Progenitor cell of endocrine pancreas (in vitro differentiated cells): ENCODE measurements around the gene FEN1. TPM values are rescaled to one million over a fixed set of nuclear protein-coding genes. Genes with fewer than 3 reads are reported as not detected.
A peak's percentile ranks its signal among the peaks of the same experiment; 100 is the strongest.

Experiments
- DNase-seq: peaks from one replicate; pipeline ENCODE4 v3.0.0; 2021; ENCODE audit warnings: low spot score; ENCODE audit not compliant: unreplicated experiment
- H3K27ac Mint-ChIP-seq: 2 replicates; pipeline ENCODE4 v1.8.0; 2021; ENCODE audit warnings: mild to moderate bottlenecking, moderate library complexity, mixed read lengths
- H3K27me3 Mint-ChIP-seq: 2 replicates; pipeline ENCODE4 v1.8.0; 2021; ENCODE audit warnings: mixed read lengths
- H3K36me3 Mint-ChIP-seq: 2 replicates; pipeline ENCODE4 v1.8.0; 2022; ENCODE audit warnings: mixed read lengths; ENCODE audit not compliant: insufficient read depth
- H3K4me1 Mint-ChIP-seq: 2 replicates; pipeline ENCODE4 v1.8.0; 2021; ENCODE audit warnings: low read depth, mixed read lengths
- H3K4me3 Mint-ChIP-seq: 2 replicates; pipeline ENCODE4 v1.8.0; 2021; ENCODE audit warnings: low read depth, mild to moderate bottlenecking, moderate library complexity, mixed read lengths
- H3K9me3 Mint-ChIP-seq: 2 replicates; pipeline ENCODE4 v1.8.0; 2021; ENCODE audit warnings: low read depth, mixed read lengths
- total RNA-seq: library from RNA; stranded (reverse); gene quantifications from 2 replicates; pipeline ENCODE4 v1.2.1, GENCODE V29; 2021
- TF ChIP-seq, protein P1 (sequence below): fragments of 200-600 bp; sonication (generic); IDR thresholded peaks from one replicate; pipeline ENCODE4 v1.5.0; 2021; ENCODE audit warnings: antibody characterized with exemption, mild to moderate bottlenecking; ENCODE audit not compliant: unreplicated experiment

The FEN1 gene
- total RNA-seq, 1 donor from 2014 or later: 34.4 TPM

DNA sequence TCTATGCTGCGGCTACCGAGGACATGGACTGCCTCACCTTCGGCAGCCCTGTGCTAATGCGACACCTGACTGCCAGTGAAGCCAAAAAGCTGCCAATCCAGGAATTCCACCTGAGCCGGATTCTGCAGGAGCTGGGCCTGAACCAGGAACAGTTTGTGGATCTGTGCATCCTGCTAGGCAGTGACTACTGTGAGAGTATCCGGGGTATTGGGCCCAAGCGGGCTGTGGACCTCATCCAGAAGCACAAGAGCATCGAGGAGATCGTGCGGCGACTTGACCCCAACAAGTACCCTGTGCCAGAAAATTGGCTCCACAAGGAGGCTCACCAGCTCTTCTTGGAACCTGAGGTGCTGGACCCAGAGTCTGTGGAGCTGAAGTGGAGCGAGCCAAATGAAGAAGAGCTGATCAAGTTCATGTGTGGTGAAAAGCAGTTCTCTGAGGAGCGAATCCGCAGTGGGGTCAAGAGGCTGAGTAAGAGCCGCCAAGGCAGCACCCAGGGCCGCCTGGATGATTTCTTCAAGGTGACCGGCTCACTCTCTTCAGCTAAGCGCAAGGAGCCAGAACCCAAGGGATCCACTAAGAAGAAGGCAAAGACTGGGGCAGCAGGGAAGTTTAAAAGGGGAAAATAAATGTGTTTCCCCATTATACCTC lies 3.3 kb downstream of the FEN1 start:
- Mint-ChIP-seq H3K27me3 (no peaks in the 10 kb centered on the region), H3K9me3 (no peaks in the 10 kb centered on the region), H3K36me3 (peaks cover 10% of the 10 kb centered on the region), H3K27ac (no peak overlapping the region), H3K4me3 (no peak overlapping the region), H3K4me1 (peaks cover 13% of the 10 kb centered on the region)
- no peak for DNase-seq
- TF ChIP-seq, protein P1, sequence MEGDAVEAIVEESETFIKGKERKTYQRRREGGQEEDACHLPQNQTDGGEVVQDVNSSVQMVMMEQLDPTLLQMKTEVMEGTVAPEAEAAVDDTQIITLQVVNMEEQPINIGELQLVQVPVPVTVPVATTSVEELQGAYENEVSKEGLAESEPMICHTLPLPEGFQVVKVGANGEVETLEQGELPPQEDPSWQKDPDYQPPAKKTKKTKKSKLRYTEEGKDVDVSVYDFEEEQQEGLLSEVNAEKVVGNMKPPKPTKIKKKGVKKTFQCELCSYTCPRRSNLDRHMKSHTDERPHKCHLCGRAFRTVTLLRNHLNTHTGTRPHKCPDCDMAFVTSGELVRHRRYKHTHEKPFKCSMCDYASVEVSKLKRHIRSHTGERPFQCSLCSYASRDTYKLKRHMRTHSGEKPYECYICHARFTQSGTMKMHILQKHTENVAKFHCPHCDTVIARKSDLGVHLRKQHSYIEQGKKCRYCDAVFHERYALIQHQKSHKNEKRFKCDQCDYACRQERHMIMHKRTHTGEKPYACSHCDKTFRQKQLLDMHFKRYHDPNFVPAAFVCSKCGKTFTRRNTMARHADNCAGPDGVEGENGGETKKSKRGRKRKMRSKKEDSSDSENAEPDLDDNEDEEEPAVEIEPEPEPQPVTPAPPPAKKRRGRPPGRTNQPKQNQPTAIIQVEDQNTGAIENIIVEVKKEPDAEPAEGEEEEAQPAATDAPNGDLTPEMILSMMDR: no peak

DNA sequence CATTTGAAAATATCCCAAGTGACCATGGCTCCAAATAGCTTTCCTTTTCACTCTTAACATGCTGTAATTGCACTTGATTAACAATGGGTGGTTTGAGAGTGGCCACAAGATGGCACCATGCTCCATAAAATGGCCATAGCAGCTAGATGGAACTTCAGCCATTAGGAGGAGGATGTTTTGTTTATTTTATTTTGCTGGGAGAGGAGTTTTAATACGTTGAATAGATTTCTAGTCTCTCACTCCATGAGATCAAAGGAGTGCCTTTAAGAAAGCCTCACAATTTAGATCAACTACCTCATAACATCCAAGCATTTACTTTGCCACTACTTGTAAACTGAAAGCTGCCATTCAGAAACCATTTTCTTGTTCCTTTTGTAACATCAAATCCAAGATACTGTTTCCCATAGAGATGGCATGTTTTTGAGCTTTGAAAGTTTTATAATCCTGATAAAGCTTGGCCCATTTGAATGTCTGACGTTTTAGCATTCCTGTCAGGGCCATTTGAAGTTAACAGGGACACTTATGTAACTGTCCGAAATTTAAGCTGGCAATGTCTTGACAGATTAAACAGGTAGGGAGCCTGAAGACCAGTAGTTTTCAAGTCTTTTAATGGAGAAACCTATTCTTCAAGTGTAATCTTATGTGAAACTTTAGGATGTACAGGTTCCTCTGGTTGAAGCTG lies 4.7 kb downstream of the FEN1 start:
- Mint-ChIP-seq H3K27me3 (no peaks in the 10 kb centered on the region), H3K36me3 (peaks cover 12% of the 10 kb centered on the region), H3K9me3 (no peaks in the 10 kb centered on the region), H3K4me1 (peaks cover 8% of the 10 kb centered on the region), H3K4me3 (no peak overlapping the region), H3K27ac (peak overlapping the region; percentile 82)
- TF ChIP-seq, protein P1: peak; percentile 89
- no peak for DNase-seq

DNA sequence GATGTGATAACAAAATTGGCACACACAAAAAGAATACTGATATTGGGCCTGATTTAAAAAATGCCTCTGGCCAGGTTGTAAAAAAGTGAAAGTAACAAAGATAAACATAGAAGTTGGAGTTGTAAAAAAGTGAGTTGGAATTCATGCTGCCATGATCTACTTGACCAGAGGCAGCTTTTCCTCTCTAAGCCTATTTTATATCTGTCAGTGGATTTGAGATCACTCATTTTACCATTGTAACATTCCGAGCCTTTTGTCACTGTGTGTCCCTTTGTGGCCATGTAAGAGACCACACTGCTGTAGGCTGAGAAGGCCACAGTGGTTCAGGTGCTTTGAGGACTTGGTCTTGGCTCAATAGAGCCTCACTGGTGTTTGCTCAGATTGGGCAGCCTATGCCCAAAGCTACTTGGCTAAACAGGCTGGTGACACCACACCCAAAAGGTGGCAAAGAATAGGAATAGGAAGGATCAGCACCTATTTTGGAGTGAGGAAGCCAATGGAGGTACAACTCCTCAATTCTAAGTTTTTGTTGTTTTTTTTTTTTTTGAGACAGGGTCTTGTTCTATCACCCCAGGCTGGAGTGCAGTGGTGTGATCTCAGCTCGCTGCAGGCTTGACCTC lies 7.1 kb downstream of the FEN1 start:
- Mint-ChIP-seq H3K9me3 (no peaks in the 10 kb centered on the region), H3K4me3 (no peak overlapping the region), H3K36me3 (peaks cover 17% of the 10 kb centered on the region), H3K4me1 (peaks cover 2% of the 10 kb centered on the region), H3K27ac (peak overlapping the region; percentile 41), H3K27me3 (no peaks in the 10 kb centered on the region)
- TF ChIP-seq, protein P1: no peak
- DNase-seq: no peak

DNA sequence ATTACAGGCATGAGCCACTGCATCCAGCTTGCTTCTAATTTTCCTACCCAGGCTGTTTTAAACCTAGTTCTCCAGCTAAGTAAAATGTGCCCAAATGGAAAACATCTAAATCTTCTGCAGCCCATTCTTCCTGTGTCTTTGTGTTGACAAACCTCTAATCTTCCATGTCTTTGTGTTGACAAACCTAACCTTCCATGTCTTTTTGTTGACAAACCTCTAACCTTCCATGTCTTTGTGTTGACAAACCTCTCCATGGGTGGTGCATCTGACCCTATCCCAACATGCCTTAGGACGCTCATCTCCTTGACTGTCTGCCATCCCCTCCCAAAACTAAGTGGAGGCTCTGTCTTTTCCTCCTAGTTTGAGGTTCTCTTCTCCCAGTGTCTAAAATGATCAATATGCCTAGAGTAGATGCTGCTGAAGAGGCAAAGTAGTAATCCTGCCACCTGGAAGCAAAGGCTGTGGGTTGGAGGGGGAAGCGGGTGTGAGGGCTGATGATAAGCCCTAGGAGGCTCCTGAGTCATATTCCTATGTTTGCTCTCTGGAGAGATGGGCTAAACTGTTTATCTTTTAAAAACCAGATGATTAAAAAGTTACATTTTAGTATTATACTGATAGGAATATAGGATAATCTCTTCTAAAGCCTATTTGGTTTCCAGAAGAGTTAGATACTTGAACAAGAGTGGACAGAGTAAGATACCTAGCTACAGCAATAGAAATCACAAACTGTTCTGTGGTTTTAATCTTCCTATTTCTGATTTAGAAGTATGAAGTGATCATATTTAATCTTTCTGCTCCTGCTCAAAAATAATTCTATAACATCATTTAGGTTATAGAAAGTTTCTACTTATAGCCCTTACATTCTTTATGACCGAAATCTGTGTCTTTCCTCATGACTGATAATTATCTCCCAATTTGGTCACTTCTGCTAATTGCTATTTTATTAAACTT lies 7.9 kb downstream of the FEN1 start:
- Mint-ChIP-seq H3K36me3 (peaks cover 20% of the 10 kb centered on the region), H3K27me3 (no peaks in the 10 kb centered on the region)

More for the DNA sequence above, 7.9 kb downstream of the FEN1 start:
- peaks cover 2% of the 10 kb centered on the region for H3K4me1 Mint-ChIP-seq
- DNase-seq: no peak
- no peak overlapping the region for H3K4me3 Mint-ChIP-seq
- H3K27ac Mint-ChIP-seq: peak overlapping the region; percentile 19
- H3K9me3 Mint-ChIP-seq: no peaks in the 10 kb centered on the region
- TF ChIP-seq, protein P1: no peak
